ENCODE results near the gene BOK. TPM values are rescaled to one million over a fixed set of nuclear protein-coding genes. Genes with fewer than 3 reads are reported as not detected.
A peak's percentile ranks its signal among the peaks of the same experiment; 100 is the strongest.

Gene BOK
- total RNA-seq, 6 experiments from 2014 or later: 50.1 to 119 (median 90.5) TPM

DNA sequence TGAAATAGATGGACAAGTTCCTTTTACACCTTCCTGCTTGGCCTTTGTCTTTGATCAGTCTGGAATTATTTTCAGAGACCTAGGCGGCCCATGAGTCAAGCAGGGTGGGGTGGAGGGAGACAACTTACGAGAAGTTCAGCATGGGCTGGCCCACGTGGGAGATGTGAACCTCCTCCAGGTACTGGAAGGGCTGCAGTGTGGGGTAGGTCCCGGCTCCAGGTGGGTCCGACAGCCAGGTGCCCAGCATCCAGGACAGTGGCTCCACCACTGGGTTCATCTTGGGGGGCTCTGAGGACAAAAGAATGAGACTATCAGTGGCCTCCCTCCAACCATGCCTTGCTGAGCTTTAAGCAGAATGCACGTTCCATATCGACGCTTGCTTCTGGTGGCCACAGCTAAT lies 47.6 kb downstream of the BOK start:
- Histone ChIP-seq H3K4me1 (peaks cover 0 to 6% (median 0%) of the 10 kb centered on the region in 4 donors), H3K27ac (no peak overlapping the region), H3K4me3 (no peak overlapping the region), H3K9me3 (no peaks in the 10 kb centered on the region), H3K36me3 (peaks cover 0 to 33% (median 4%) of the 10 kb centered on the region in 4 donors), H3K27me3 (no peaks in the 10 kb centered on the region)
- 86% methylated on average over 5 of the region's 8 CpGs for WGBS (ENCODE audit: insufficient coverage, low coverage, low lambda C conversion rate, missing lambda C conversion rate)
- intact Hi-C loops (cut with DNase I): no loop called here
- no peak for DNase-seq
- no peak for ATAC-seq
- TF ChIP-seq, protein P1, sequence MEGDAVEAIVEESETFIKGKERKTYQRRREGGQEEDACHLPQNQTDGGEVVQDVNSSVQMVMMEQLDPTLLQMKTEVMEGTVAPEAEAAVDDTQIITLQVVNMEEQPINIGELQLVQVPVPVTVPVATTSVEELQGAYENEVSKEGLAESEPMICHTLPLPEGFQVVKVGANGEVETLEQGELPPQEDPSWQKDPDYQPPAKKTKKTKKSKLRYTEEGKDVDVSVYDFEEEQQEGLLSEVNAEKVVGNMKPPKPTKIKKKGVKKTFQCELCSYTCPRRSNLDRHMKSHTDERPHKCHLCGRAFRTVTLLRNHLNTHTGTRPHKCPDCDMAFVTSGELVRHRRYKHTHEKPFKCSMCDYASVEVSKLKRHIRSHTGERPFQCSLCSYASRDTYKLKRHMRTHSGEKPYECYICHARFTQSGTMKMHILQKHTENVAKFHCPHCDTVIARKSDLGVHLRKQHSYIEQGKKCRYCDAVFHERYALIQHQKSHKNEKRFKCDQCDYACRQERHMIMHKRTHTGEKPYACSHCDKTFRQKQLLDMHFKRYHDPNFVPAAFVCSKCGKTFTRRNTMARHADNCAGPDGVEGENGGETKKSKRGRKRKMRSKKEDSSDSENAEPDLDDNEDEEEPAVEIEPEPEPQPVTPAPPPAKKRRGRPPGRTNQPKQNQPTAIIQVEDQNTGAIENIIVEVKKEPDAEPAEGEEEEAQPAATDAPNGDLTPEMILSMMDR (IDR thresholded peaks at IDR 0.05): no peak
- no peak for TF ChIP-seq POLR2A (IDR thresholded peaks at IDR 0.05)

- H3K36me3 ChIP-seq: peaks cover 0 to 25% (median 2%) of the 10 kb centered on the region in 4 donors
- H3K27me3 ChIP-seq: no peaks in the 10 kb centered on the region
- no peak overlapping the region for H3K27ac ChIP-seq
- no peak overlapping the region for H3K4me3 ChIP-seq
- TF ChIP-seq, protein P1 (IDR thresholded peaks at IDR 0.05): no peak
- no peak for TF ChIP-seq POLR2A (IDR thresholded peaks at IDR 0.05)
- no peak for ATAC-seq
- H3K9me3 ChIP-seq: no peaks in the 10 kb centered on the region
- H3K4me1 ChIP-seq: peaks cover 0 to 6% (median 0%) of the 10 kb centered on the region in 4 donors
- 97% methylated on average over 6 of the region's 27 CpGs for WGBS (ENCODE audit: insufficient coverage, low coverage, low lambda C conversion rate, missing lambda C conversion rate)
- intact Hi-C loops (cut with DNase I): no loop called here
- DNase-seq: no peak
These were observed 48.8 kb downstream of the BOK start for GRCh38 chr2:241607162-241607885.

DNA sequence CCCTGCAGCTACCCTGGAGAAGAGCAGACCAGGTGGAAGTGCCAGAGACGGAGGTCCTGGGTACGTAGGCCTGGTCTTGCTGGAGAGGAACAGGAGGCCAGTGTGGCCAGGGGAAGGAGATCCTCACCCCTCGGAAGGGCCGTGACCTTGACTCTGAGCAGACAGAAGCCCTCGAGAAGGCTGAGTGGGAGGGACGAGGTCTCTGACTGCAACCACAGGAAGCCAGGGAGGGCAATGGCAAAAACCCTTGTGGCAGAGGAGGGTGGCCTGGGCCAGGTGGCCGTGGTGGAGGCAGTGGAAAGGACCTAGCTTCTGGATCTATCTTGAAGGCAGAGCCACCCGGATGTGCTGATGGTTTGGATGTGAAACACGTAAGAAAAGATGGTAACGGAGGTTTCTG lies 50.3 kb downstream of the BOK start:
- H3K27me3 ChIP-seq: no peaks in the 10 kb centered on the region
- TF ChIP-seq, protein P1 (IDR thresholded peaks at IDR 0.05): no peak
- TF ChIP-seq POLR2A (IDR thresholded peaks at IDR 0.05): no peak

DNA sequence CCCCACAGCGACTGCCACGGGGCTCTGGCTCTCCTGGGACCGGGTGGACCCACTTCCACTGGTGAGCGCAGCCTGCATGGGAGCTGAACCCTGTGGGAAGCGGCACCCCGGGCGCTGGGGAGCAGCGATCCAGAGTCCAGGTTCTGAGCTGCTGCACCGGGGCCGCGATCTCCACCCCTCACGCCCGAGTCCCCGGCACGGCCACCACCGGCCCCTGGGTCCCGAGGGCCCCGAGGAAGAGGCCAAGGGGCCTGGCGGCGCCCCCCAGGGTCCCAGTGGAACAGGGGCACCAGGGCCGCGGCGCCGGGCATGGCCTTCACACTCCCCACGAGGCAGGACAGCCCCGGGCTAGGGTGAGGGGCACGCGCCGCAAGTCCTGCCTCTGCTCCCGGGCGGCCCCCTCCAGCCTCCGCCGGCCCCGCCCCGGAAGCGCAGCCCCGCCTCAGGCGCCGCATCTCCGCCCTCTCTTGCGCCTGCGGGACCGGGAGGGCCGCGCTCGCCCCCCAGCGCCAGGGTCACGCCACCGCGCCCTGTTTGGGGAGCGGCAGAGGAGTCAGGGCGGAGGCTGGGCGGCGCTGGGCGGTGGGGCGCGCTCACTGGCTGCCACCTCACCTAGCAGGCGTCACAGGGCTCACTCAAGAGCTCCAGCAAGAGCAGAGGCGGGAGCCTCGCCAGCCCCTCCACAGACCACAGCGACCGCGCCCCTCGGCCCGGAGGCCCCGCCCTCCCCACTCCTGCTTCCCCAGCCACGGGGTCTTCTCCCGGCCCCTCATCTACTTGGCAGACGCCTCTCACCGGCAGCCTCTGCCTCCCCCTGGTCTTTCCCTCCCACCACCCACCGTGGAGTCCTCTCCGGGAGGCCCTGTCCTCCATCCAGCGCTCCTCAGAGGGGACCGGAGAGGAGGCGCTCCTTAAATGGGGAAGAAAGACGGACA lies 51.6 kb downstream of the BOK start:
- no peaks in the 10 kb centered on the region for H3K27me3 ChIP-seq
- 12% methylated on average over 16 of the region's 76 CpGs for WGBS (ENCODE audit: insufficient coverage, low coverage, low lambda C conversion rate, missing lambda C conversion rate)
- DNase-seq: peak; percentile 77 to 86 (median 83)
- intact Hi-C loops (cut with DNase I): no loop called here
- peak overlapping the region; percentile 37 to 57 (median 52) for H3K4me3 ChIP-seq
- H3K4me1 ChIP-seq: peaks cover 0 to 6% (median 0%) of the 10 kb centered on the region in 4 donors
- H3K36me3 ChIP-seq: peaks cover 0 to 12% (median 0%) of the 10 kb centered on the region in 4 donors
- ATAC-seq: peak; percentile 95 to 98 (median 98)
- TF ChIP-seq POLR2A (IDR thresholded peaks at IDR 0.05): no peak
- TF ChIP-seq, protein P1 (IDR thresholded peaks at IDR 0.05): peak; percentile 53 to 71 (median 60)
- peak overlapping the region in 1 of 3 donors; percentile 3 for H3K27ac ChIP-seq
- no peaks in the 10 kb centered on the region for H3K9me3 ChIP-seq

More for the DNA sequence above, 50.3 kb downstream of the BOK start:
- H3K36me3 ChIP-seq: peaks cover 0 to 19% (median 0%) of the 10 kb centered on the region in 4 donors
- ATAC-seq: no peak
- H3K9me3 ChIP-seq: no peaks in the 10 kb centered on the region
- peaks cover 0 to 6% (median 0%) of the 10 kb centered on the region in 4 donors for H3K4me1 ChIP-seq
- no peak for DNase-seq
- no peak overlapping the region for H3K27ac ChIP-seq
- H3K4me3 ChIP-seq: no peak overlapping the region
- intact Hi-C loops (cut with DNase I): no loop called here
- WGBS (ENCODE audit: insufficient coverage, low coverage, low lambda C conversion rate, missing lambda C conversion rate): 78% methylated on average over 7 of the region's 10 CpGs
